GM19193 (cell line): ENCODE data around the gene FNTB.

ENCODE experiments used
- POLR2A ChIP-seq: IDR thresholded peaks from 4 replicates; pipeline ENCODE4 v1.6.1; 2011; ENCODE audit not compliant: insufficient read depth, insufficient read length; ENCODE audit errors: extremely low read depth

FNTB gene

GRCh38 chr14:65041434-65041915 is 54.8 kb downstream of the FNTB start:
- no peak for TF ChIP-seq POLR2A

GRCh38 chr14:65042296-65042695 is 55.6 kb downstream of the FNTB start:
- no peak for TF ChIP-seq POLR2A

- no peak for TF ChIP-seq POLR2A
Observed at GRCh38 chr14:65042731-65043372, 56.2 kb downstream of the FNTB start.

- TF ChIP-seq POLR2A = no peak
Observed at GRCh38 chr14:65043893-65044595, 57.3 kb downstream of the FNTB start.

GRCh38 chr14:65044596-65044959 is 57.9 kb downstream of the FNTB start:
- no peak for TF ChIP-seq POLR2A

GRCh38 chr14:65045006-65045405 is 58.3 kb downstream of the FNTB start:
- TF ChIP-seq POLR2A = no peak

GRCh38 chr14:65045709-65046108 is 59.0 kb downstream of the FNTB start:
- TF ChIP-seq POLR2A = no peak

- TF ChIP-seq POLR2A = no peak
Observed at GRCh38 chr14:65052832-65053231, 66.1 kb downstream of the FNTB start.

GRCh38 chr14:65053466-65053865 is 66.8 kb downstream of the FNTB start:
- TF ChIP-seq POLR2A = no peak

- TF ChIP-seq POLR2A = no peak
Observed at GRCh38 chr14:65054471-65055085, 67.9 kb downstream of the FNTB start.

- no peak for TF ChIP-seq POLR2A
Observed at GRCh38 chr14:65057695-65058094, 71.0 kb downstream of the FNTB start.

GRCh38 chr14:65062096-65063075 is 75.7 kb downstream of the FNTB start:
- TF ChIP-seq POLR2A = no peak

GRCh38 chr14:65065719-65066118 is 79.0 kb downstream of the FNTB start:
- TF ChIP-seq POLR2A = no peak

GRCh38 chr14:65069874-65070413 is 83.2 kb downstream of the FNTB start:
- no peak for TF ChIP-seq POLR2A
